Progenitor cell of endocrine pancreas (in vitro differentiated cells): ENCODE measurements around the gene CLCN6. TPM values are rescaled to one million over a fixed set of nuclear protein-coding genes. Genes with fewer than 3 reads are reported as not detected.

Source experiments
- DNase-seq: peaks from one replicate; pipeline ENCODE4 v3.0.0; 2021; ENCODE audit warnings: low spot score; ENCODE audit not compliant: unreplicated experiment
- H3K27ac Mint-ChIP-seq: 2 replicates; pipeline ENCODE4 v1.8.0; 2021; ENCODE audit warnings: mild to moderate bottlenecking, moderate library complexity, mixed read lengths
- H3K27me3 Mint-ChIP-seq: 2 replicates; pipeline ENCODE4 v1.8.0; 2021; ENCODE audit warnings: mixed read lengths
- H3K36me3 Mint-ChIP-seq: 2 replicates; pipeline ENCODE4 v1.8.0; 2022; ENCODE audit warnings: mixed read lengths; ENCODE audit not compliant: insufficient read depth
- H3K4me1 Mint-ChIP-seq: 2 replicates; pipeline ENCODE4 v1.8.0; 2021; ENCODE audit warnings: low read depth, mixed read lengths
- H3K4me3 Mint-ChIP-seq: 2 replicates; pipeline ENCODE4 v1.8.0; 2021; ENCODE audit warnings: low read depth, mild to moderate bottlenecking, moderate library complexity, mixed read lengths
- H3K9me3 Mint-ChIP-seq: 2 replicates; pipeline ENCODE4 v1.8.0; 2021; ENCODE audit warnings: low read depth, mixed read lengths
- CTCF ChIP-seq: fragments of 200-600 bp; sonication (generic); IDR thresholded peaks from one replicate; pipeline ENCODE4 v1.5.0; 2021; ENCODE audit warnings: antibody characterized with exemption, mild to moderate bottlenecking; ENCODE audit not compliant: unreplicated experiment
- total RNA-seq: library from RNA; stranded (reverse); gene quantifications from 2 replicates; pipeline ENCODE4 v1.2.1, GENCODE V29; 2021

CLCN6 gene
- total RNA-seq, 1 donor from 2014 or later = 44.3 TPM

DNA sequence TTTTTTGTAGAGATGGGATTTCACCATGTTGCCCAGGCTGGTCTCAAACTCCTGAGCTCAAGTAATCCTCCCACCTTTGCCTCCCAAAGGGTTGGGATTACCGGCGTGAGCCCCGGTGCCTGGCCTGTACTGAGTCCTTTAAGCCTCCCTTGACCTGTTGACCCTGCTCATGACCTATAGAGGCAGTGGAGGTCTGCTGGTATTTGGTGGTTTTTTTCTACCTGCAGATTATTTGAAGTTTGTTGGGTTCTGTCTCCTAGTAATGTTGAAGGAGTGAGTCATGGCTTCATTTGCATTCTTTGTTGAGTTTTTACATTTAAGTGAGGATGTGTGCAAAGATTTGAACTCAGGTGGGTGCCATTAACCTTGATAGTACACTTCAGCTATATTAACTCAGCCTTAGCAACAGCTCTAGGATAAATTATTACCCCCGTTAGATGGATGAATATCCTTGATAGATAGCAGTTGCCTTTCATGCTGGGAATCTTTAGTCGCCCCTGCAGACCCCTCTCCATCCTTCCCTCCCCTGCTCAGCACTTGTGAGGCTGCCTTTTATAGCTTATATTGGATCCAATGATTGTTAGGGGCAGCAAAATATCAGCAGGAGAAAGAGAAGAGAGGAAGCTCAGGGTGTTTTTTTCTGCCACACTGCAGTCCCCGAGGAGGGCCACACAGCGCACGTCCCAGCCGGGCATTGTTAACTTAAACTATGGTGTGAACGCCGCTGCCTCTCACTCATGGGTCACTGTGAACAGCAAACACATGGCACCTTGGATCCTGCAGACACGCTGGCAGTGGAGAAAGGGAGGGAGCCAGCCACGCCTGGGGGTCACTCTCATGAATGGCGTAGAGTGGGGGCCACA lies 67.6 kb downstream of the CLCN6 start:
- no peaks in the 10 kb centered on the region for H3K4me1 Mint-ChIP-seq
- no peaks in the 10 kb centered on the region for H3K36me3 Mint-ChIP-seq
- H3K4me3 Mint-ChIP-seq = no peak overlapping the region
- H3K27me3 Mint-ChIP-seq = peaks cover 5% of the 10 kb centered on the region
- peak overlapping the region; percentile 62 for H3K27ac Mint-ChIP-seq
- no peaks in the 10 kb centered on the region for H3K9me3 Mint-ChIP-seq
- DNase-seq = no peak
- no peak for TF ChIP-seq CTCF

DNA sequence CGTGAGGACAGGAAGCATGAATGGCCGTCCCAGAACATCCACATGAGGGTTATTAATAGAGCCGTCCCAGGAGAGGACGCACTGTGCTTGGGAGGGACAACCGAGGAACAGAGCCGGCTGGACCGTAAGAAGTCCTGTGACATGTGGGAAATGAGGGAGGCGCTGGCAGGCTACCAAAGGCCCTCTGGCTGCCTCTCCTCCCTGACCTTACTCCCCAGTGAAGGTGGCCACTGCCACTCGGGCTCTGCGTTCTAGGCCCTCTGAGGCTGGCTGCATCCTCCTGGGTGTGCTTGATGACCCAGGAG lies 68.2 kb downstream of the CLCN6 start:
- TF ChIP-seq CTCF = no peak
- no peaks in the 10 kb centered on the region for H3K4me1 Mint-ChIP-seq
- no peaks in the 10 kb centered on the region for H3K9me3 Mint-ChIP-seq
- H3K27ac Mint-ChIP-seq = peak overlapping the region; percentile 62
- no peaks in the 10 kb centered on the region for H3K36me3 Mint-ChIP-seq
- no peak overlapping the region for H3K4me3 Mint-ChIP-seq
- no peak for DNase-seq
- peaks cover 5% of the 10 kb centered on the region for H3K27me3 Mint-ChIP-seq

GRCh38 chr1:11874624-11875023 lies 68.6 kb downstream of the CLCN6 start:
- Mint-ChIP-seq H3K36me3 (no peaks in the 10 kb centered on the region), H3K4me1 (no peaks in the 10 kb centered on the region), H3K4me3 (no peak overlapping the region), H3K27me3 (peaks cover 5% of the 10 kb centered on the region), H3K9me3 (no peaks in the 10 kb centered on the region), H3K27ac (no peak overlapping the region)
- no peak for TF ChIP-seq CTCF
- no peak for DNase-seq

DNA sequence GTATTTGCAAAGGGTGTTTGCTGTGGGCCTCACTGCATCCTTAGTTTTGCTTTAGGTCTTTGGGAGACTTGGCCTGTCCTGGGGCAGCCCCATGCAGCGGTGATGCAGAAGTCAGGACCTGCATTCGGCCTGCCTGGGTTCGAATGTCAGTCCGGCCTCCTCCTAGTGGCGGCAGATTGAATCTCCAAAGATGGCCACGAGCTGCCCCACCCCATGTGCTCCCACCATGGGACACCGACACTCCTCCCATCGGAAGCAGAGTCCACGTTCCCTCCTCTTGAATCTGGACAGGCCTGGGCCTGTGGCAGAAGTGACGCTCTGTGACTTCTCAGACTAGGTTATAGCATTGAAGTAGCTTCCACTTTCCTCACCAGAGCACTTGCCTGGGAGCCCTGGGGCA lies 69.1 kb downstream of the CLCN6 start:
- no peak for TF ChIP-seq CTCF
- Mint-ChIP-seq H3K27me3 (peaks cover 5% of the 10 kb centered on the region), H3K4me3 (no peak overlapping the region), H3K36me3 (no peaks in the 10 kb centered on the region), H3K27ac (no peak overlapping the region), H3K4me1 (no peaks in the 10 kb centered on the region), H3K9me3 (no peaks in the 10 kb centered on the region)
- DNase-seq = no peak

- no peaks in the 10 kb centered on the region for H3K36me3 Mint-ChIP-seq
- no peak for TF ChIP-seq CTCF
- no peak overlapping the region for H3K27ac Mint-ChIP-seq
These were observed 71.1 kb downstream of the CLCN6 start for GRCh38 chr1:11877074-11877473.

More at GRCh38 chr1:11877074-11877473, 71.1 kb downstream of the CLCN6 start:
- no peak overlapping the region for H3K4me3 Mint-ChIP-seq
- H3K4me1 Mint-ChIP-seq = peaks cover 6% of the 10 kb centered on the region
- no peak for DNase-seq
- no peaks in the 10 kb centered on the region for H3K9me3 Mint-ChIP-seq
- H3K27me3 Mint-ChIP-seq = peaks cover 5% of the 10 kb centered on the region
